ENCODE results near the gene SDC4. TPM values are rescaled to one million over a fixed set of nuclear protein-coding genes. Genes with fewer than 3 reads are reported as not detected.

Gene SDC4
- total RNA-seq, 4 donors from 2014 or later: 50.4 to 168 (median 97.8) TPM

DNA sequence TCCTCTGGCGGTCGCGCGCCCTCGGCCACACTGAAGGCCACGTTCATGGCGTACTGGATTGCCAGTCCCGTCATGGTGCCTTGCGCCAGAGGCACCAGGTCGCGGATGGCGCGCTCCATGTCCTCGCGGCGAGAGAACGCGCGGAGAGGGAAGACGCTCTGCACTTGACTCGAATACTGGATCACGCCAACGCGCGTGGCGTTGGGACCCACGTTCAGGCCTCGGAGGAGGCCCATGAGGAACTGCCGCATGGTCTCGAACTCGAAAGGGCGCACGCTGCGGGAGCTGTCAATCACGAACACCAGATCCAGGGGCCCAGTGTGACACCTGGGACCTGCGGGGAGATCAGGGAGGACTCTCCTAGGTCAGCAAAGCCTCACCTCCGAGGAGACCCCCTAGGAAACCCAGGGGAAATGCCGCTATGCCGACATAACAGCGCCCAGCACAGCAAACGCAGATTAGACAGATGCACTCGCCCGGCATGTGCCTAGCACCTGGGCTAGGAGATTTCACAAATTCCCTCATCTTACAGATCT, 43.7 kb downstream of the SDC4 start:
- in situ Hi-C loops (cut with MboI; ENCODE audit: low sequenced_read_pairs in 4 of 4): loop anchor here in 1 of 4 donors (10.0 kb wide), 1 partner anchor 260 kb away; no protein-coding TSS in a partner anchor
- ATAC-seq (no peak), DNase-seq (no peak)
- no peak overlapping the region for H3K27ac ChIP-seq
- H3K4me1 ChIP-seq: peaks cover 0 to 9% of the 10 kb centered on the region in 2 donors
- TF ChIP-seq, protein P1, sequence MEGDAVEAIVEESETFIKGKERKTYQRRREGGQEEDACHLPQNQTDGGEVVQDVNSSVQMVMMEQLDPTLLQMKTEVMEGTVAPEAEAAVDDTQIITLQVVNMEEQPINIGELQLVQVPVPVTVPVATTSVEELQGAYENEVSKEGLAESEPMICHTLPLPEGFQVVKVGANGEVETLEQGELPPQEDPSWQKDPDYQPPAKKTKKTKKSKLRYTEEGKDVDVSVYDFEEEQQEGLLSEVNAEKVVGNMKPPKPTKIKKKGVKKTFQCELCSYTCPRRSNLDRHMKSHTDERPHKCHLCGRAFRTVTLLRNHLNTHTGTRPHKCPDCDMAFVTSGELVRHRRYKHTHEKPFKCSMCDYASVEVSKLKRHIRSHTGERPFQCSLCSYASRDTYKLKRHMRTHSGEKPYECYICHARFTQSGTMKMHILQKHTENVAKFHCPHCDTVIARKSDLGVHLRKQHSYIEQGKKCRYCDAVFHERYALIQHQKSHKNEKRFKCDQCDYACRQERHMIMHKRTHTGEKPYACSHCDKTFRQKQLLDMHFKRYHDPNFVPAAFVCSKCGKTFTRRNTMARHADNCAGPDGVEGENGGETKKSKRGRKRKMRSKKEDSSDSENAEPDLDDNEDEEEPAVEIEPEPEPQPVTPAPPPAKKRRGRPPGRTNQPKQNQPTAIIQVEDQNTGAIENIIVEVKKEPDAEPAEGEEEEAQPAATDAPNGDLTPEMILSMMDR (IDR thresholded peaks at IDR 0.05 in 4 of 5, conservative IDR thresholded peaks at IDR 0.05 in 1 of 5): no peak
- TF ChIP-seq POLR2A (IDR thresholded peaks at IDR 0.05): no peak
- peaks cover 14 to 29% (median 17%) of the 10 kb centered on the region in 3 donors for H3K27me3 ChIP-seq
- H3K4me3 ChIP-seq: no peak overlapping the region
- intact Hi-C loops (cut with DNase I; ENCODE audit: low total_unique reads): no loop called here
- no peaks in the 10 kb centered on the region for H3K36me3 ChIP-seq
- no peaks in the 10 kb centered on the region for H3K9me3 ChIP-seq

DNA sequence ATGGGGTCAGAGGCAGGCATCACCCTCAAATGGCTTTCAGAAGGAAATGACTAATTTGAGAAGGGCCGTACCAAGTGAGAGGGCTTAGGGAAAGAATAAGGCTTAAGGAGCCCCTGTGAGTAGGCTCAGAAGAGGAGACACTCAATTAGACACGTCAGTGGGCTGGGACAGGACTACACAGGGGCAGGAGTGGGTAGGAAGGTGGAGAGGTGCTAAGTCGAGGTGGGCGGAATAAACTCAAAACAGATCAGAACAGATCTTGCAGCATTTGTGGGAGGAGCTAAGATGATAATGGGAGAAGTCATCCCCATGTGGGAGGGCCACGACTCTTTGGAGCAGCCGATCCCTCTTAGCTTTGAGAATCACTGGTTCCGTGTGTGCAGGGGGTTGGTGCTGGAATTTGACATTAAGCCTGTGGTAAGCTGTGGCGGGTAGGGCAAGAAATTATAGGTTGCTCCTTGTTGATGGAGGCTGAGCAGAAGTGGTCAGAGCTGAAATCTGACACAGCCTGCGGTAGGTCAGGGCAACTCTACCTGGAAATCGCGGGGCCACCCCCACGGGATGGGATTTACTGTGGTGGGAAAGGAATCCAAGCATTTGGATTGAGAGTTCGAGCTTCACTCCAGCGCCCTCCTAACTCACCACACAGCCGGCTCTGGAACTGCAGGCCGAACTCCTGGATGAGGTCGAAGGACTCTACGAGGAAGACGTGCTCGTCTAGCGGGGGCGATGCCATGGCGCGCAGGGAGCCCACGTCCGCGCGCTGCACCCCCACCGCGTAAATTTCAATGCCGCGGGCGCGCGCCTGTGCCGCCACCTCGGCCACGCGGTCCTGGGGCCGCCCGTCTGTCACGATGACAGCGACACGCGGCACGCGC, 44.4 kb downstream of the SDC4 start:
- TF ChIP-seq, protein P1 (IDR thresholded peaks at IDR 0.05 in 4 of 5, conservative IDR thresholded peaks at IDR 0.05 in 1 of 5): no peak
- TF ChIP-seq POLR2A (IDR thresholded peaks at IDR 0.05): no peak
- Histone ChIP-seq H3K36me3 (no peaks in the 10 kb centered on the region), H3K27ac (no peak overlapping the region), H3K27me3 (peaks cover 14 to 29% (median 17%) of the 10 kb centered on the region in 3 donors), H3K4me3 (no peak overlapping the region), H3K9me3 (no peaks in the 10 kb centered on the region), H3K4me1 (peaks cover 0 to 9% of the 10 kb centered on the region in 2 donors)
- no peak for DNase-seq
- ATAC-seq: no peak
- in situ Hi-C loops (cut with MboI; ENCODE audit: low sequenced_read_pairs in 4 of 4): loop anchor here in 1 of 4 donors (10.0 kb wide), 1 partner anchor 259 kb away; no protein-coding TSS in a partner anchor
- intact Hi-C loops (cut with DNase I; ENCODE audit: low total_unique reads): no loop called here

DNA sequence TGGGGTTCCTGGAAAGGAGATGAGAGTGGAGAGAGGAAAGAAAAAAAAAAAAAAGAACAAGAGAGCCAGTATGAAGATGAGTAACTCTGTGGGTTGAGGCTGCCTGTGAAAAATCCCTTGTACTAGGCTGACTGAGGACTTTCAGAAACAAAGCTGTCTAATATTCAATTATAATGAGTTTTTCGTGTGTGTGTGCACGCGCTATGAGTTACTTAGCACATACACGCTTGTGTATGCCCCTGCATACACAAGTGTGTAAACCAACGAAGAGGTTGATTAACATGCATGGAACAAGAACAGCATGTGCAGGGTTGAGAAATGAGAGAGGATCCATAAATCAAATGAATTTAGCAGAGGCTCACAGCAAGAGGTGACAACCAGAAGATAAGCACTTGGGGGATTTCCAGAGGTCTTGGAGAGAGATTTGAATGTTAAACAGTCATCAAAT, 46.4 kb downstream of the SDC4 start:
- in situ Hi-C loops (cut with MboI; ENCODE audit: low sequenced_read_pairs in 4 of 4): loop anchor here in 1 of 4 donors (10.0 kb wide), 1 partner anchor 257 kb away; no protein-coding TSS in a partner anchor

DNA sequence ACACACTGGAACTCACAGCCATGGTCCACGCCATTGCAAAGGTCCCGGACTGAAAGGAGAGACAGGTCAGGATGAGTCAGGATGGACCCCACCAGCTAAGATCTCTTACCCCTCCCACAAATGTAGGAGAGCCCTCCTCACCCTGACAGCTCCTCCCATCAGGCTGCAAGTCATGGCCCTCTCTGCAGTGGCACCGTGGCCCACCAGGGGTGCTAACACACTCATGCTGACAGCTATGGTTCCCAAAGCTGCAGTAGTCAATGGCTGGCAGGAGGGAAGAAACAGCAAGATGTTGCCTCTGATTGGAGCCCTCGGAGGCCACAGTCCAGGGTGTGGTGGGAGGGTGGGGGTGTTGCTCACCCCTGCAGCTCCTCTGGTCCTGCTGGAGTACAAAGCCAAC, 47.3 kb downstream of the SDC4 start:
- intact Hi-C loops (cut with DNase I; ENCODE audit: low total_unique reads): no loop called here
- Histone ChIP-seq H3K4me3 (no peak overlapping the region), H3K36me3 (no peaks in the 10 kb centered on the region), H3K27me3 (peaks cover 1 to 25% (median 8%) of the 10 kb centered on the region in 3 donors), H3K4me1 (no peaks in the 10 kb centered on the region), H3K9me3 (no peaks in the 10 kb centered on the region), H3K27ac (no peak overlapping the region)
- ATAC-seq: no peak
- no peak for TF ChIP-seq POLR2A (IDR thresholded peaks at IDR 0.05)
- TF ChIP-seq, protein P1 (IDR thresholded peaks at IDR 0.05 in 4 of 5, conservative IDR thresholded peaks at IDR 0.05 in 1 of 5): no peak
- DNase-seq: no peak
- in situ Hi-C loops (cut with MboI; ENCODE audit: low sequenced_read_pairs in 4 of 4): loop anchor here in 1 of 4 donors (10.0 kb wide), 1 partner anchor 256 kb away; no protein-coding TSS in a partner anchor

More for the DNA sequence above, 46.4 kb downstream of the SDC4 start:
- peaks cover 10 to 29% (median 14%) of the 10 kb centered on the region in 3 donors for H3K27me3 ChIP-seq
- H3K36me3 ChIP-seq: no peaks in the 10 kb centered on the region
- ATAC-seq (no peak), DNase-seq (no peak)
- intact Hi-C loops (cut with DNase I; ENCODE audit: low total_unique reads): no loop called here
- H3K4me3 ChIP-seq: no peak overlapping the region
- TF ChIP-seq, protein P1 (IDR thresholded peaks at IDR 0.05 in 4 of 5, conservative IDR thresholded peaks at IDR 0.05 in 1 of 5): no peak
- TF ChIP-seq POLR2A (IDR thresholded peaks at IDR 0.05): no peak
- peaks cover 0 to 4% of the 10 kb centered on the region in 2 donors for H3K4me1 ChIP-seq
- H3K9me3 ChIP-seq: no peaks in the 10 kb centered on the region
- no peak overlapping the region for H3K27ac ChIP-seq
